Measurements from ENCODE around the gene PRAMEF33.
"Not testable (repeated sequence)": the region's sequence is repeated elsewhere in the genome, so short reads cannot be mapped to it uniquely, and the experiment has no call there.

Gene PRAMEF33, protein sequence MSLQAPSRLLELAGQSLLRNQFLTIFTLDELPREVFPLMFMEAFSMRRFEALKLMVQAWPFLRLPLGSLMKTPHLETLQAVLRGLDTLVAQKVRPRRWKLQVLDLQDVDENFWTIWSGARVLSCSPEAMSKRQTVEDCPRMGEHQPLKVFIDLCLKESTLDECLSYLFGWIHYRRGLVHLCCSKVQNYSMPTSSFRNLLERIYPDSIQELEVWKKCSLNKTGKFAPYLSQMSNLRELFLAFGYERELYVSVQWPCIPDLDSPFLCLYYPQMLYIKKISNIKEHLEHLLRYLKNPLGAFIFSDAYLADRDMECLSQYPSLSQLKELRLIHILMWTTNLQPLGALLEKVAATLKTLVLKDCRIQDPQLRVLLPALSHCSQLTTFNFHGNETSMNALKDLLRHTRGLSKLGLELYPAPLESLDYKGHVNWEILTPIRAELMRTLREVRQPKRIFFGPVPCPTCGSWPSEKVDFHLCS

DNA sequence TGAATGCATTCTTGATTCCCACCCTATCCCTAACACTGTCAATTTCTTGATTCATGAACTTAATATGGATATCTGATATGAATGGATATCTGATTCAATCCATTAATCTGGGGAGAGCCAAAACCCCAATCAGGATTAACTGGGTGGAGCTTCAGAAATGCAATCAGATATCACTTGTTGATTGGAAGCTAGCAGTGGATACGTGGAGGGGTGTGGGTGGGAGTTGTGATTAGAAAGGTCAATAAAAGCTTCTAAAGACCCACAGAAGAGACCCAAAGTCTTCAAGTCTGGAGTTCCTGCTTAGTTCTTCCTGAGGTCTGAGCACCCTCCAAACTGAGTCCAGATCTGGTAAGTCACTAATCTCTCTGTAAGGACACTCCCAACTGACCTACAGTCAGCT is at the start of gene PRAMEF33:
Gene PRAMEF33, plus strand, starts transcription at position 301 of the 400 bp plus-strand sequence. CDS start 2,416 bp downstream, outside the sequence.
- not testable (repeated sequence) for DNase-seq

- DNase-seq: not testable (repeated sequence)
These were observed 49.4 kb upstream of the PRAMEF33 start, which contains the start of gene PRAMEF5 for GRCh38 chr1:13253898-13254297. Gene PRAMEF5, plus strand, starts transcription at chr1:13254198. Its CDS starts 5,071 bp downstream, at chr1:13259269.

DNA sequence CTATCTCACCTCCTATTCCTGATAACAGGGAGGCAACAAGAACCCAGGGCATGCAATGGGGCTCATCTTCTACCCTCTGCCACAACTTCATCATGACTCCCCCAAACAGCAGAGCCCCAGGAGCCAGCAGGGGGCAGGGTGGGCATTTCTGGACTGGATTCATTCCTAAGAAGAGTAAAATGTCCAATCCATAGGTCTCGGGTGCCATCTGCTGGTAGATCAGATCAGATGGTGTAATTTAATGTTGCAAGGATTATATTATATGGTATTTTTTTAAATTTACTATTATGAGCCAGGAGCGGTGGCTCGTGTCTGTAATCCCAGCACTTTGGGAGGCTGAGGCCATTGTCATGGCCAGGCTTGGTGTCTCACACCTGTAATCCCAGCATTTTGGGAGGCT is 38.2 kb upstream of the PRAMEF33 start:
- DNase-seq: not testable (repeated sequence)

GRCh38 chr1:13277016-13277415 is 26.3 kb upstream of the PRAMEF33 start:
- DNase-seq: not testable (repeated sequence)

DNA sequence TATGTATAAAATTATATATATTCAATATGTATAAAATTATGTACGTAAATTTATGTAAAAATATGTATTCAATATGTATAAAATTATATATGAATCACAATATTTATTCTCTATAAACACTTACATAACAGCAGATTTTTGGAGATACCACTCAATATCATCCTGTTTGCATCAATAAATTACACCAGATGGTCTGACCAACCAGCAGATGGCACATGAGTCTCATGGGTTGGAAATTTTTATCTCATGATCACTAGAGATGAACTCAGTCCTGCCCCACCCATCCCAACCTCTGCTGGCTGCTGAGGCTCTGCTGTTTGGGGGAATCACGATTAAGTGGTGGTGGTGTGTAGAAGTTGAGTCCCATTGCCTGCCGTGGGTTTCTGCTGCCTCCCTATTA is 23.7 kb upstream of the PRAMEF33 start:
- DNase-seq: not testable (repeated sequence)

GRCh38 chr1:13285037-13285436 is 18.3 kb upstream of the PRAMEF33 start, which contains the start of gene PRAMEF8:
Gene PRAMEF8, minus strand, starts transcription at chr1:13285137. Its CDS starts 1,046 bp downstream, at chr1:13284091.
- not testable (repeated sequence) for DNase-seq

GRCh38 chr1:13289030-13289429 is 14.3 kb upstream of the PRAMEF33 start:
- not testable (repeated sequence) for DNase-seq

DNA sequence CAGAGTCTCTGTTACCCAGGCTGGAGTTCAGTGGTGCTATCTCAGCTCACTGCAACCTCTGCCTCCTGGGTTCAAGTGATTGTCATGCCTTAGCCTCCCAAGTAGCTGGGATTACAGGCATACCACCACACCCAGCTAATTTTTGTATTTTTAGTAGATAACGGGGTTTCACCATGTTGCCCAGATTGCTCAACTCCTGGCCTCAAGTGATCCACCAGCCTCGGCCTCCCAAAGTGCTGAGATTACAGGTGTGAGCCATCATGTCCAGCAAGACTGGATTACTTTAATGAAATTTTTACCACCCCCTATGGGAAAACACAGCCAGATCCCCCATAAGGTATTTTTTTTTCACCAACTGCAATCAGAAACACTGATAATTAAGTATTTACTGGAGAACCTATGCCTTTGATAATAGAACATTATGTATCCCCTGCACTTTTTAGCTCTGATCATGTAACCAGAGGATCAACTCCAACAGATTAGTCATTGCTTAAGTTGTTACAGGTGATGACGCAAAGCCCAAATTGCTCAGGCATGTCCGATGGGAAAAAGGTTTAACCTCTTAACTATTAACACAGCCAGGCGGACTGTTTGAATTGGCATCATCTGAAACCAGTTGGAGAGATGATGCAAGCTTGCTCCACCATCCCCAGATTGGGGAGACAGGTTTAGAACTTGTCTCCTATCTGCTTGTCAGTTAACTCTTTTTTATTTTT is 6.0 kb upstream of the PRAMEF33 start:
- not testable (repeated sequence) for DNase-seq

DNA sequence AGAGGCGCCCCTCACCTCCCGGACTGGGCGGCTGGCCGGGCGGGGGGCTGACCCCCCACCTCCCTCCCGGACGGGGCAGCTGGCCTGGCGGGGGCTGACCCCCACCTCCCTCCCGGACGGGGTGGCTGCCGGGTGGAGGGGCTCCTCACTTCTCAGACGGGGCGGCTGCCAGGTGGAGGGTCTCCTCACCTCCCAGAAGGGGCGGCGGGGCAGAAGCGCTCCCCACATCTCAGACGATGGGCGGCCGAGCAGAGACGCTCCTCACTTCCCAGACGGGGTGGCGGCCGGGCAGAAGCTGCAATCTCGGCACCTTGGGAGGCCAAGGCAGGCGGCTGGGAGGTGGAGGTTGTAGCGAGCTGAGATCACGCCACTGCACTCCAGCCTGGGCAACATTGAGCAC is 4.6 kb upstream of the PRAMEF33 start:
- DNase-seq: not testable (repeated sequence)

- not testable (repeated sequence) for DNase-seq
These were observed 1.1 kb upstream of the PRAMEF33 start for GRCh38 chr1:13302197-13302596.

GRCh38 chr1:13315281-13315680 is 11.9 kb downstream of the PRAMEF33 start, which contains the start of gene PRAMEF15:
Gene PRAMEF15, plus strand, starts transcription at chr1:13315581. Its CDS starts 2,827 bp downstream, at chr1:13318408.
- not testable (repeated sequence) for DNase-seq

DNA sequence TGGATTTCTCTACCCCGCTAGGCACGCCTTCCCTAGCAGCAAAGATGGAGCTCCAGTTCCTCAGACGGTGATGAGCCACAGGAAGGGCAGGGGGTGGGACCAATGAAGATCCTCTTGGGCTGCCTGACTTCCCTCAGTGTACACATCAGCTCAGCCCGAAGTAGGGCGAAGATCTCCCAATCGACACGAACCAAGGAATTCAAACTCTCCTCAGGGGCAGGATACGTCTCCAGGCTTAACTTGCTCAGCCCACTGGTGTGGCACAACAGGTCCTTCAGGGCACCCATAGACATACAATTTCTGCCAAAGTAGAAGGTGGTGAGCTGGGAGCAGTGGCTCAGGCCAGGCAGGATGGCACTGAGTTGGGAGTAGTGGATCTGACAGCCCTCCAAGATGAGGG is 39.2 kb downstream of the PRAMEF33 start:
- not testable (repeated sequence) for DNase-seq

GRCh38 chr1:13347034-13347433 is 43.7 kb downstream of the PRAMEF33 start, which contains the start of gene PRAMEF14:
Gene PRAMEF14, minus strand, starts transcription at chr1:13347134. Its CDS starts 1,820 bp downstream, at chr1:13345314.
- not testable (repeated sequence) for DNase-seq

GRCh38 chr1:13353476-13353875 is 50.1 kb downstream of the PRAMEF33 start:
- DNase-seq: not testable (repeated sequence)

- not testable (repeated sequence) for DNase-seq
These were observed 51.1 kb downstream of the PRAMEF33 start for GRCh38 chr1:13354475-13354874.

DNA sequence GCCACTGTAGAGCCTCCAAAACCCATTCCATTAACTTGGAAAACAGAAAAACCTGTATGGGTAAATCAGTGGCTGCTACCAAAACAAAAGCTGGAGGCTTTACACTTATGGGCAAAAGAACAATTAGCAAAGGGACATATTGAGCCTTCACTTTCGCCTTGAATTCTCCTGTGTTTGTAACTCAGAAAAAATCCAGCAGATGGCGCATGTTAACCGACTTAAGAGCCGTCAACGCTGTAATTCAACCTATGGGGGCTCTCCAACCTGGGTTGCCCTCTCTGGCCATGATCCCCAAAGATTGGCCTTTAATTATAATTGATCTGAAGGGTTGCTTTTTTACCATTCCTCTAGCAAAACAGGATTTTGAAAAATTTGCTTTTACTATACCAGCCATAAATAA is 53.4 kb downstream of the PRAMEF33 start:
- peak; percentile 79 for DNase-seq
